Ascending aorta (tissue), 2 donors: ENCODE measurements around the gene RNF8. TPM values are rescaled to one million over a fixed set of nuclear protein-coding genes. Genes with fewer than 3 reads are reported as not detected.
"Not testable (repeated sequence)": the region's sequence is repeated elsewhere in the genome, so short reads cannot be mapped to it uniquely, and the experiment has no call there.

Experiments
- DNase-seq, 2 donors: peaks; one replicate each; pipeline ENCODE4 v3.0.0-alpha.2; 2019; ENCODE audit warnings: low spot score in 2 of 2
- H3K27ac ChIP-seq, 2 donors: fragments of 200-600 bp; sonication (generic); one replicate each; pipeline ENCODE4 v1.5.1; 2016 to 2017; ENCODE audit warnings: mild to moderate bottlenecking in 1 of 2
- H3K27me3 ChIP-seq: fragments of 200-600 bp; sonication (generic); one replicate; pipeline ENCODE4 v1.5.1; 2017
- H3K36me3 ChIP-seq, 2 donors: fragments of 200-600 bp; sonication (generic); one replicate each; pipeline ENCODE4 v1.5.1; 2016
- H3K4me1 ChIP-seq, 2 donors: fragments of 200-600 bp; sonication (generic); one replicate each; pipeline ENCODE4 v1.5.1; 2016 to 2017; ENCODE audit warnings: mild to moderate bottlenecking in 1 of 2
- H3K4me3 ChIP-seq, 2 donors: fragments of 200-600 bp; sonication (generic); one replicate each; pipeline ENCODE4 v1.5.1; 2016 to 2017; ENCODE audit warnings: mild to moderate bottlenecking in 1 of 2
- H3K9me3 ChIP-seq, 2 donors: fragments of 200-600 bp; sonication (generic); one replicate each; pipeline ENCODE4 v1.5.1; 2016
- CTCF ChIP-seq, 3 experiments: fragments of 200-600 bp in 2 of 3; fragments of 450-650 bp in 1 of 3; sonication (generic) in 2 of 3; IDR thresholded peaks; one replicate each; pipeline ENCODE4 v1.5.1; 2016 to 2019; ENCODE audit warnings: antibody characterized with exemption in 3 of 3, mild to moderate bottlenecking in 1 of 3, moderate library complexity in 1 of 3
- intact Hi-C: fragments of 100-400 bp; cut with DNase I; formaldehyde crosslinking; loops from one replicate; pipeline ENCODE4 v1.15.1; 2023
- total RNA-seq: library from RNA; depleted of rRNA; stranded (reverse); fragments of >200 nt; gene quantifications from one replicate; pipeline ENCODE4 v1.1.0, GENCODE V29; 2016

Gene RNF8
- total RNA-seq, 1 donor from 2014 or later = 7.3 TPM

DNA sequence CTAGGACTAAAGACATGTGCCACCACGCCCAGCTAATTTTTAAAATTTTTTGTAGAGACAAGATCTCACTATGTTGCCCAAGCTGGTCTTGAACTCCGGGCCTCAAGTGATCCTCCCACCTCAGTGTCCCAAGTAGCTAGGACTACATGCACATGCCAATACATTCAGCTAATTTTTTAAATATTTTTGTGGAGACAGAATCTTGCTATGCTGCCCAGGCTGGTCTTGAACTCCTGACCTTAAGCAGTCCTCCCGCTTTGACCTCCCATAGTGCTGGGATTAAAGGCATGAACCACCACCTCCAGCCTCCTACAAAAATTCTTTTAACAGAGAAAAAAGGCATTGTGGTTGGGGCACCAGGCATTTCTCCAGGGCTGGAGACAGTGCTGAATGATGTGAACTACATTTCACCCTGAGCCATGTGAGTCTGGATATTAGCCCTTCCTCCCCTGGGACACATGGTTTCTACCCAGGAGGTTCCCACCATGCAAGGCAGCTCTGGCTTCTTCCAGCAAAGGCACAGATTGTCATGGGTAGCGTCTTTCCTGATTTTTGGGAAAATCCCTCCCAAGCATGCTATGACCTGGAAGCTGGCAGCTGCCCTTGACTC lies 42.9 kb downstream of the RNF8 start:
- intact Hi-C loops = no loop called here
- no peaks in the 10 kb centered on the region for H3K9me3 ChIP-seq
- H3K36me3 ChIP-seq = peaks cover 3 to 9% of the 10 kb centered on the region in 2 donors
- no peak overlapping the region for H3K27ac ChIP-seq
- H3K4me3 ChIP-seq = no peak overlapping the region
- TF ChIP-seq CTCF (IDR thresholded peaks at IDR 0.05) = no peak
- no peaks in the 10 kb centered on the region for H3K27me3 ChIP-seq
- H3K4me1 ChIP-seq = no peaks in the 10 kb centered on the region
- no peak for DNase-seq

- H3K36me3 ChIP-seq = peaks cover 0 to 3% of the 10 kb centered on the region in 2 donors
- TF ChIP-seq CTCF (IDR thresholded peaks at IDR 0.05) = no peak
- intact Hi-C loops = no loop called here
- no peaks in the 10 kb centered on the region for H3K4me1 ChIP-seq
- H3K27me3 ChIP-seq = no peaks in the 10 kb centered on the region
- no peak overlapping the region for H3K27ac ChIP-seq
- no peak for DNase-seq
- no peaks in the 10 kb centered on the region for H3K9me3 ChIP-seq
- no peak overlapping the region for H3K4me3 ChIP-seq
Observed at GRCh38 chr6:37399131-37399530, 45.3 kb downstream of the RNF8 start.

- no peaks in the 10 kb centered on the region for H3K4me1 ChIP-seq
- intact Hi-C loops = no loop called here
- H3K9me3 ChIP-seq = no peaks in the 10 kb centered on the region
- no peaks in the 10 kb centered on the region for H3K27me3 ChIP-seq
- no peak overlapping the region for H3K4me3 ChIP-seq
- no peaks in the 10 kb centered on the region for H3K36me3 ChIP-seq
- TF ChIP-seq CTCF (IDR thresholded peaks at IDR 0.05) = no peak
- DNase-seq = no peak
- no peak overlapping the region for H3K27ac ChIP-seq
Observed at GRCh38 chr6:37399795-37400490, 46.2 kb downstream of the RNF8 start.

DNA sequence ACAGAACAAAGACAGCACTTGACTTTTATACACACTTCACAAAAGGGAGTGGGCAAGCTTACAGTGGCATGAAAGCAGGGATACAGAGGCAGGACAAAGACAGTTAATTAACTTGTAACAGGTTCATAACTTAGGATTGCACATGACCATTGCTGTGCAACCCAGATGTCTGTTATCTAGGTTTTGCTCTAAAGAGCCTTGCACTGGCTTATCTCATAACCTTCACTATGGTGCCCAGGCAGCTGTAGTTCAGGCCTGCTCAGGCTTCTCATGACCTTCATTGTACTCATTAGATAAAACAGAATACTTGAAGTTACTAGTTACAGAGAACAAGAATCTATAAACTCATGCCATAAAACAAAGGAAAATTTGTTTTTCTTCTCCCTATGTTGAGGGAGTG lies 47.9 kb downstream of the RNF8 start:
- H3K36me3 ChIP-seq, H3K4me3 ChIP-seq, intact Hi-C loops, H3K27ac ChIP-seq, H3K27me3 ChIP-seq, H3K9me3 ChIP-seq, H3K4me1 ChIP-seq, DNase-seq: not testable (repeated sequence)

- Histone ChIP-seq H3K4me1 (peaks cover 0 to 3% of the 10 kb centered on the region in 2 donors), H3K9me3 (no peaks in the 10 kb centered on the region), H3K36me3 (no peaks in the 10 kb centered on the region), H3K4me3 (no peak overlapping the region), H3K27ac (no peak overlapping the region), H3K27me3 (no peaks in the 10 kb centered on the region)
- no peak for TF ChIP-seq CTCF (IDR thresholded peaks at IDR 0.05)
- no peak for DNase-seq
- intact Hi-C loops = no loop called here
Observed at GRCh38 chr6:37406726-37407341, 53.1 kb downstream of the RNF8 start.

DNA sequence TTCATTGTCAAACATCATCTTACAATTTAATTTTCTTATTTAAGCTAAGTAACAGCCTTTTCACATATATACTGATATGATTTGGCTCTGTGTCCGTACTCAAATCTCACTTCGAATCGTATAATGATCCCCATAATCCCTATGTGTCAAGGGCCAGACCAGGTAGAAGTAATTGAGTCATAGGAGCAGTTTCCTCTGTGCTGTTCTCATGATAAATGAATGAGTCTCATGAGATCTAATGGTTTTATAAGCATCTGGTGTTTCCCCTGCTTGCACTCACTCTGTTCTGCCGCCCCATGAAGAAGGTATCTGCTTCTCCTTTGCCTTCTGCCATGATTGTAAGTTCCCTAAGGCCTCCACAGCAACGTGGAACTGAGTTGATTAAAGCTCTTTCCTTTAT lies 54.2 kb downstream of the RNF8 start:
- TF ChIP-seq CTCF (IDR thresholded peaks at IDR 0.05) = no peak
- intact Hi-C loops = no loop called here
- no peak for DNase-seq
- Histone ChIP-seq H3K4me1 (peaks cover 0 to 3% of the 10 kb centered on the region in 2 donors), H3K27me3 (no peaks in the 10 kb centered on the region), H3K27ac (no peak overlapping the region), H3K36me3 (no peaks in the 10 kb centered on the region), H3K4me3 (no peak overlapping the region), H3K9me3 (no peaks in the 10 kb centered on the region)
